MM.1S (cell line): ENCODE data around the gene TSHZ2.

Experiments used
- CTCF ChIP-seq: fragments of 300-600 bp; sonication (generic); IDR thresholded peaks from 2 replicates; pipeline ENCODE4 v1.5.1; 2016; ENCODE audit warnings: antibody characterized with exemption, low read length, mixed read lengths
- EZH2phosphoT487 ChIP-seq: fragments of 300-600 bp; sonication (generic); IDR thresholded peaks from 2 replicates; pipeline ENCODE4 v1.6.1; 2018; ENCODE audit warnings: antibody characterized with exemption, low read length

GRCh38 chr20:53148771-53149147 lies 176.6 kb downstream of the TSHZ2 start:
- no peak for TF ChIP-seq CTCF
- no peak for TF ChIP-seq EZH2phosphoT487
